Measurements from ENCODE around the gene ARMC8. TPM values are rescaled to one million over a fixed set of nuclear protein-coding genes. Genes with fewer than 3 reads are reported as not detected.

Gene ARMC8
- total RNA-seq, 1 experiment from 2014 or later = 24.4 TPM

DNA sequence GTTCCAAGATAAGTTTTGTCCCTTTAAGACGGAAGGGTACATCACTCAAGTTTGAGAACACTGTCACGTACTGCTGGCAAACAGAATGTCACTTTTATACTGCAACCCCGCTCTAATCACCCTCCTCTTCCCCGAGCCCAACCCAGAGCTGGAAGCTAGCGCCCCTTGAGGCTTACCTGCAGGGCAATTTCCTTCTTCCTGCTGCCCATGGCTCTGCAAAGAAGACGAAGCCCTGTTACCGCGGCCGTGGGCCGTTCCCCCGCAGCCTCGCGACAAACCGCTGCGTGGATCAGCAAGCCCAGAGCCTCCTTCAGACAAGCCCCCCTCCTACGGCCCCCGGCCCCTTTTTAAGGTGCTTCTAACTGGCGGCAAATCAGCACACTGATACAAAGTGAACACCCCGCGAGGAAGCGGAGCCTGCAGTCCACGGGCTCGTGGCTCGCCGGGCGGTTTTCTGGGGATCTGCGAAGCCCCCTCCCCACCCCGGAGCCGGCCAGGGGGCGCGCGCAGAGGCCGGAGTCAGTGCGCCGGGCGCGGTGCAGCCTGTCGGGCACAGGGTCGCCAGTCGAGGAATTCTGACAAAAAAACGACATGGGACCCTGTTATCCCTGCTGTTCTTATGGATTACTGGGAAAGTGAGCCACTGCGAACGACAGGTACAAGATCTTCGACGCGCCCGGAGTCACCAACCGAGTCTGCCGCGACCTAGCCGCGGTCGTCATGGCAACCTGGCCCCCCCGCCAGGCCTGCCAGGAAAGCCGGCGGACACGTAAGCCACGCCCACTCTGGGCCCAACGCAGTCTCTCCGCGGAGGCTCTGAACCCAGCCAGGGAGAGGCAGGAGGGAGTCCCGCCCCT, 142.3 kb downstream of the ARMC8 start, which contains the start of gene NME9:
NME9 (minus strand) TSS at position 725 of the 857 bp plus-strand sequence; CDS start at position 209, 516 bp downstream.
- peak; percentile 84 for DNase-seq (ENCODE audit: low read depth)
- in situ Hi-C loops (cut with HindIII; ENCODE audit: low pct_unique_long_range_greater_than_20kb, low sequenced_read_pairs) = no loop called here

DNA sequence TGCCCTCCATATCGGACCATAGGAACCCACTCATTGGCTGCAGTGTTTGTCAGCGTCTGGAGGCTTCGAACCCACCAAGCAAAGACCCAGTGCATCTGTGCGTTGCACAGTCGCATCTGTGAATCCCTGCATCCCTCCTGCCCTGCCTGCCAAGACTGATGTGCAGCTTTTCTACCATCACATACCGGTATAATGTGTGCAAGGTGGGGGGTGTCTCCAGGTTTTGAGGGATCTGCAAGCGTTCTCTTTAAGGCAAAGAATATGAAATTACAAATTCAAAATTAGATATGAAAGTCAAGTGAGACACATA, 142.8 kb downstream of the ARMC8 start:
- no peak for DNase-seq (ENCODE audit: low read depth)

GRCh38 chr3:138331143-138331894, 144.2 kb downstream of the ARMC8 start:
- DNase-seq (ENCODE audit: low read depth) = no peak
- in situ Hi-C loops (cut with HindIII; ENCODE audit: low pct_unique_long_range_greater_than_20kb, low sequenced_read_pairs) = no loop called here

More for the DNA sequence above, 142.8 kb downstream of the ARMC8 start:
- in situ Hi-C loops (cut with HindIII; ENCODE audit: low pct_unique_long_range_greater_than_20kb, low sequenced_read_pairs) = no loop called here

DNA sequence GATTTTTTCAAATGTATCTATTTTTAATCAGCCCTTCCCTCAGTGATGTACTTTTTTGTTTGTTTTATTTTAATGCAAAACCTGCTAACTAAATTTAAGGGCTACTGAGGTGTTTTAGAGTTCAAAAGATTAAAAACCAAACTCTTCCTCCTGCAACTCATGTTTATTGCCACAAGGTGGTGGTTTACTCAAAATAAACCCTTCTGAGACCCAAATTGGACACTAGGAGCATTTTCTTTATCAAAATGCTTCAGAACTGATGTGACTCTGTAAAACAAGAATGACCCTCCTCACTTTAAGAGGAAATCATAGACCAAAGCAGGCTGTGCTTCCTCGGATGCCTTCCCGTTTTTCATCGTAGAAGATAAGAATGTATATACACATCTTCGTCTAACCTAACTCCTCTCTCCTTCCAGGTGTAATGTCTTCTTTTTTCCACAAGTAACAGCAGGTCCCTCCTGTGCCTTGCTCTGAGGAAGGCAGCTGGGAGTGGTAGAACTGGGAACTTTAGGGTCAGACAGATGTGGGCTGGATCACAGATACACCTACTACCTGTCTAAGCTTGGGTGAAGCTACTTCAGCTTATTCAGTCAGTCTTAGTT, 145.5 kb downstream of the ARMC8 start:
- peak; percentile 48 for DNase-seq (ENCODE audit: low read depth)
- in situ Hi-C loops (cut with HindIII; ENCODE audit: low pct_unique_long_range_greater_than_20kb, low sequenced_read_pairs) = no loop called here

GRCh38 chr3:138334608-138335007, 147.5 kb downstream of the ARMC8 start:
- in situ Hi-C loops (cut with HindIII; ENCODE audit: low pct_unique_long_range_greater_than_20kb, low sequenced_read_pairs) = no loop called here
- DNase-seq (ENCODE audit: low read depth) = no peak

DNA sequence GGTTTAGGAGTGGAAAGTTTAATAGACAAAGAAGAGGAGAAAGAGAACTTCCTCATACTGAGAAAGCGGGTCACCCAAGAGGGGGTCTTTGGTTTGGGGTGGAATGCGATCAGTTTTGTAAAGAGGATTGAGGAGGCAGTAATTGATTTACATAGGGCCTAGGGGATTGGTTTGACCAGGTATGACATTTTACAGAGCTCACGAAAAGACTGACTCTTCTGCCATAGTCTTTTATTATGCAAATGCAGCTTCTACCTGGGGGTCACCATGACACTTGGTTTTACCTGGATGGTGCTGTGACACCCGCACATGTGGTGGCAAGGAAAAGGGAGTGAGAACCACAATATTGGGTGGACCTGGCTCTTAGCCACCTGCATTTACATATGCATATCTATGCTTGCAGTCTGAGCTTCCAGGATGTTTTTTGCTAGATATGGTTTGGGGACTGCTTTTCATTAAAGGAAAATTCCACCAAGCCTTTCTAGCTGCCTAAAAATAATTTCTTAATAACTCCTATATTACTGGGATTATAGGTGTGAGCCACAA, 149.4 kb downstream of the ARMC8 start:
- in situ Hi-C loops (cut with HindIII; ENCODE audit: low pct_unique_long_range_greater_than_20kb, low sequenced_read_pairs) = no loop called here
- no peak for DNase-seq (ENCODE audit: low read depth)

- in situ Hi-C loops (cut with HindIII; ENCODE audit: low pct_unique_long_range_greater_than_20kb, low sequenced_read_pairs) = no loop called here
- no peak for DNase-seq (ENCODE audit: low read depth)
Measured at GRCh38 chr3:138338244-138338643, 151.1 kb downstream of the ARMC8 start.

DNA sequence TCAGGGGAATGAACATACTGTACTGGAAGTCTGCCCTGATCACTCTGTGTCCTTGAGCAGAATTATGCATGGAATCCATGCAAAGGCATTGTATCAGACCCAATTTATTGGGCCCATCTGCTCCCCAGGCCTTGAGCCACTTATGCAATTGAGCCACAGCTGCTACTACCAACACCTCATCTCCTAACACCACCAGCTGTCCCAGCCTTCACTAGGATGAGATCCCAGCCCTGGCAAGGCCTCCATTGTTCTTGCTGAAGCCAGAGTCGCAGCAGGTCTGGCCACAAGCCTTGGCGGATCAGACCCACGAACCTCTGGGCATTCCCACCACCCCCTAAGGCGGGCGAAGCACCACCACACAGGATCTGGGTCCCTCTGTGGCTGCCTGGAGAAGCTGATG, 151.7 kb downstream of the ARMC8 start:
- in situ Hi-C loops (cut with HindIII; ENCODE audit: low pct_unique_long_range_greater_than_20kb, low sequenced_read_pairs) = no loop called here
- DNase-seq (ENCODE audit: low read depth) = no peak

DNA sequence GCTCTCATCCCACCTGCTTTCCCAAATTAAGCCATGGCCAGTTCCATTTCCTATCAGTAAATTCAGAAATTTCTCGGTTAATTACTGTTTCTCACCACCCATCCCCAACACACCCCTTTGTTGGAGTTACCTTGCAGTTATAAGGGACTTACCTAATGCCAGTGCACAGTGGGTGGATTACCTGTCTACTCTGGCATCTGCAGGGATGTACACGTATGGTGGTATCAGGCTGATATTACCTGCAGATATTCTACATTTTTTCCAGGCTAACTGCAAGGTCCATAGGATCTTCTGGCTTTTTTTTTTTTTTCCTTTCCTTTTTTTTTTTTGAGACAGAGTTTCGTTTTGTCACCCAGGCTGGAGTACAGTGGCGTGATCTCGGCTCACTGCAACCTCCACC, 153.4 kb downstream of the ARMC8 start:
- in situ Hi-C loops (cut with HindIII; ENCODE audit: low pct_unique_long_range_greater_than_20kb, low sequenced_read_pairs) = no loop called here
- no peak for DNase-seq (ENCODE audit: low read depth)

GRCh38 chr3:138344754-138345153, 157.7 kb downstream of the ARMC8 start:
- in situ Hi-C loops (cut with HindIII; ENCODE audit: low pct_unique_long_range_greater_than_20kb, low sequenced_read_pairs) = no loop called here
- no peak for DNase-seq (ENCODE audit: low read depth)

Other genes with a start within 250 kb of the ARMC8 start
- gene CLDN18, start 177.1 kb upstream of the ARMC8 start, total RNA-seq (2014; rRNA removed; shearing (Covaris generic); ENCODE audit: low replicate concordance) = not detected in 2 replicates
- 6.3 and 8.9 TPM in 2 replicates for gene DZIP1L, start 71.7 kb upstream of the ARMC8 start, total RNA-seq (2014; rRNA removed; shearing (Covaris generic); ENCODE audit: low replicate concordance)
- not detected in 2 replicates for gene A4GNT, start 54.9 kb upstream of the ARMC8 start, total RNA-seq (2014; rRNA removed; shearing (Covaris generic); ENCODE audit: low replicate concordance)
- gene DBR1, start 12.4 kb upstream of the ARMC8 start, total RNA-seq (2014; rRNA removed; shearing (Covaris generic); ENCODE audit: low replicate concordance) = 11.3 and 11.9 TPM in 2 replicates
- gene NME9, start 142.6 kb downstream of the ARMC8 start, total RNA-seq (2014; rRNA removed; shearing (Covaris generic); ENCODE audit: low replicate concordance) = 0.57 TPM in 1 of 2 replicates, not detected in the other
- gene MRAS, start 161.3 kb downstream of the ARMC8 start, total RNA-seq (2014; rRNA removed; shearing (Covaris generic); ENCODE audit: low replicate concordance) = 16.3 and 17.3 TPM in 2 replicates
- gene ESYT3, start 247.3 kb downstream of the ARMC8 start, total RNA-seq (2014; rRNA removed; shearing (Covaris generic); ENCODE audit: low replicate concordance) = 0.07 TPM in 1 of 2 replicates, not detected in the other

All from Caki2 (cell line).